KMS-11 (cell line): ENCODE measurements around the gene PDAP1.

Experiments used
- H2AFZ ChIP-seq: fragments of 200-600 bp; sonication (generic); 2 replicates; pipeline ENCODE4 v1.6.1; 2016; ENCODE audit warnings: antibody characterized with exemption, mixed run types, low read depth
- H3K27ac ChIP-seq: fragments of 200-600 bp; sonication (generic); 2 replicates; pipeline ENCODE4 v1.6.1; 2016; ENCODE audit warnings: mild to moderate bottlenecking, mixed run types
- H3K27me3 ChIP-seq: fragments of 200-600 bp; sonication (generic); 2 replicates; pipeline ENCODE4 v1.6.1; 2017; ENCODE audit warnings: mild to moderate bottlenecking, low read depth, mixed run types, moderate library complexity; ENCODE audit not compliant: insufficient read depth
- H3K36me3 ChIP-seq: fragments of 200-600 bp; sonication (generic); 2 replicates; pipeline ENCODE4 v1.6.1; 2017; ENCODE audit warnings: mild to moderate bottlenecking, mixed run types; ENCODE audit not compliant: insufficient read depth
- H3K4me1 ChIP-seq: fragments of 200-600 bp; sonication (generic); 2 replicates; pipeline ENCODE4 v1.6.1; 2016; ENCODE audit warnings: mild to moderate bottlenecking, low read depth, mixed run types; ENCODE audit not compliant: poor library complexity, severe bottlenecking
- H3K4me2 ChIP-seq: fragments of 200-600 bp; sonication (generic); 2 replicates; pipeline ENCODE4 v1.7.0; 2016; ENCODE audit warnings: mild to moderate bottlenecking, mixed run types
- H3K4me3 ChIP-seq: fragments of 200-600 bp; sonication (generic); IDR thresholded peaks from 2 replicates; pipeline ENCODE4 v1.6.1; 2017; ENCODE audit warnings: low read depth, low read length, mixed read lengths; ENCODE audit not compliant: insufficient read depth
- H3K79me2 ChIP-seq: fragments of 200-600 bp; sonication (generic); 2 replicates; pipeline ENCODE4 v1.6.1; 2016; ENCODE audit warnings: low read depth, mixed run types; ENCODE audit not compliant: insufficient read depth
- H3K9ac ChIP-seq: fragments of 200-600 bp; sonication (generic); 2 replicates; pipeline ENCODE4 v1.6.1; 2016; ENCODE audit warnings: mild to moderate bottlenecking, mixed run types
- H4K20me1 ChIP-seq: fragments of 200-600 bp; sonication (generic); 2 replicates; pipeline ENCODE4 v1.6.1; 2016; ENCODE audit warnings: mild to moderate bottlenecking, mixed run types; ENCODE audit not compliant: insufficient read depth
- TF ChIP-seq, protein P1 (sequence below): fragments of 200-600 bp; sonication (generic); conservative IDR thresholded peaks from 2 replicates; pipeline ENCODE4 v1.6.1; 2017; ENCODE audit warnings: low read depth, mild to moderate bottlenecking, antibody characterized with exemption, low read length, moderate library complexity, mixed read lengths

The PDAP1 gene

DNA sequence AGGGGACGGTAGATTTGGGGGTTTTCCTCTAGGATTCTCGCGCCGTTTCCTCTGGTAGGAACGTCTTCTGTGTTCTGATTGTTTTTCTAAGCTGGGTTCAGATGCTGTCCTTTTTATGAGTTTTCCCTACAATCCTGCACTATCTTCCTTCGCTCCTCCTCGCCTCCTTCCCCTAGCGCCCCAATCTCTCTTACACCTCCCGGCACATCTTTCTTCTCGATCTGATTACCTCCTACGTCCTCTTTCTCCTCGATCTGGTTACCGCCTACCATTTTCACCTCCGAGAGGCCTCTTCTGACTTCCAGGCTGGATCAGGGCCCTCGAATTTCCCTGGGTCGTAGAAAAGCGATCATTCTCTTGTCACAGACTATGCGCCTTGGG, 785 bp upstream of the PDAP1 start:
- peaks cover 28% of the 10 kb centered on the region for H3K4me1 ChIP-seq
- no peaks in the 10 kb centered on the region for H3K27me3 ChIP-seq
- no peak overlapping the region for H3K4me3 ChIP-seq
- H3K9ac ChIP-seq = peak overlapping the region; percentile 99
- H3K79me2 ChIP-seq = peaks cover 80% of the 10 kb centered on the region
- peaks cover 7% of the 10 kb centered on the region; the same call in 1 of the 2 replicates for H3K36me3 ChIP-seq
- peak overlapping the region; percentile 92 for H3K4me2 ChIP-seq
- peak overlapping the region; percentile 98 for H3K27ac ChIP-seq
- no peaks in the 10 kb centered on the region; the same call in 1 of the 2 replicates for H4K20me1 ChIP-seq
- TF ChIP-seq, protein P1, sequence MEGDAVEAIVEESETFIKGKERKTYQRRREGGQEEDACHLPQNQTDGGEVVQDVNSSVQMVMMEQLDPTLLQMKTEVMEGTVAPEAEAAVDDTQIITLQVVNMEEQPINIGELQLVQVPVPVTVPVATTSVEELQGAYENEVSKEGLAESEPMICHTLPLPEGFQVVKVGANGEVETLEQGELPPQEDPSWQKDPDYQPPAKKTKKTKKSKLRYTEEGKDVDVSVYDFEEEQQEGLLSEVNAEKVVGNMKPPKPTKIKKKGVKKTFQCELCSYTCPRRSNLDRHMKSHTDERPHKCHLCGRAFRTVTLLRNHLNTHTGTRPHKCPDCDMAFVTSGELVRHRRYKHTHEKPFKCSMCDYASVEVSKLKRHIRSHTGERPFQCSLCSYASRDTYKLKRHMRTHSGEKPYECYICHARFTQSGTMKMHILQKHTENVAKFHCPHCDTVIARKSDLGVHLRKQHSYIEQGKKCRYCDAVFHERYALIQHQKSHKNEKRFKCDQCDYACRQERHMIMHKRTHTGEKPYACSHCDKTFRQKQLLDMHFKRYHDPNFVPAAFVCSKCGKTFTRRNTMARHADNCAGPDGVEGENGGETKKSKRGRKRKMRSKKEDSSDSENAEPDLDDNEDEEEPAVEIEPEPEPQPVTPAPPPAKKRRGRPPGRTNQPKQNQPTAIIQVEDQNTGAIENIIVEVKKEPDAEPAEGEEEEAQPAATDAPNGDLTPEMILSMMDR = no peak
- peak overlapping the region; percentile 81 for H2AFZ ChIP-seq

DNA sequence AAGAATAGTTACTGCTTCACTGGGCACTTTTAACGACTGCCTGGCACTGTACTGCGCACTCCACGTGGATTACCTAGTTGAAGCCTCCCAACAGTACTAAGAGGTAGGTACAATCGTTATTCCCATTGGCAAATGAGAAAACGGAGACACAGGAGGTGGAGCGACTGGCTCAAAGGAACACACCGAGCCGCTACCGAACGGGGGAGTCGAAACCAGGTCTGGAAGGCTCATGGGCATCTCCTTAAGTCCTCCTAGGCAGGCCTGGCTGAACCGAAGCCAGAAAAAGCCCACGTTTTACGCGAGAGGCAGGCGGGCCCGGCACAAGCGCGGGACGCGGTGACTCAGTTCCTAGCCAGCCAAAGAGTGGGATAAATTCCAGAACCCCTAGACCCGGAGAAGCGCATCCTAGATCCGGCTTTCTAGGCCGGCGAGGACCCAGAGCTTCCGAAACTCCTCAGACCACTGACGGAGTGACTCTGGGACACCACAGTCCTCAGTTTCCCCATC, 472 bp downstream of the PDAP1 start:
- Histone ChIP-seq H3K4me2 (peak overlapping the region; percentile 92), H3K79me2 (peaks cover 87% of the 10 kb centered on the region), H3K27me3 (no peaks in the 10 kb centered on the region), H4K20me1 (no peaks in the 10 kb centered on the region; the same call in 1 of the 2 replicates), H3K36me3 (peaks cover 7% of the 10 kb centered on the region; the same call in 1 of the 2 replicates), H2AFZ (peak overlapping the region; percentile 81), H3K4me3 (peak overlapping the region; percentile 41), H3K4me1 (peaks cover 28% of the 10 kb centered on the region), H3K9ac (peak overlapping the region; percentile 99), H3K27ac (peak overlapping the region; percentile 98)
- TF ChIP-seq, protein P1 = no peak

DNA sequence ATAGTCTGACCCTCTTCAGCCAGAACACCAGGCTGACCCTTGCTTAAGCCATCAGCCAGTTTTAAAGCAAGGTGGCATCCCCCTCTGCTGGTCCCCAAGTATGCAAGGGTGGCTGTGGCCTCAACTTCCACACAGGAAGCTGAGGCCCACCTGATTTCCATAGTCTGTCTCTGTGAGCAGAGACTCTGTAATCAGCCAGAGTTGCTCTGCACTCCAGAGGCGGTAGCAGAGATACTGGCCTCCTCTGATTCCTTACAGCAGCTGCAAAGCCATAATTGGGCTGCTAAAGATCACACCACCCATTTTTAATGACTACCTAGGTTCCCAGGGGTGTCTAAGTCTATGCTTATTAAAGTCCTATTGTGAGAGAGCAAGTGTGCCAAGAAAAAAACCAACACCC, 1.8 kb downstream of the PDAP1 start:
- Histone ChIP-seq H3K4me2 (peak overlapping the region; percentile 92), H3K4me1 (peaks cover 28% of the 10 kb centered on the region), H3K27ac (0 out of 2 replicates have a peak overlapping the region, but pooled peaks have one; percentile 98), H3K36me3 (peaks cover 9% of the 10 kb centered on the region; the same call in 1 of the 2 replicates), H3K79me2 (peaks cover 78% of the 10 kb centered on the region), H4K20me1 (no peaks in the 10 kb centered on the region; the same call in 1 of the 2 replicates), H3K9ac (no peak overlapping the region), H3K4me3 (no peak overlapping the region), H3K27me3 (no peaks in the 10 kb centered on the region), H2AFZ (no peak overlapping the region)
- TF ChIP-seq, protein P1 = no peak

DNA sequence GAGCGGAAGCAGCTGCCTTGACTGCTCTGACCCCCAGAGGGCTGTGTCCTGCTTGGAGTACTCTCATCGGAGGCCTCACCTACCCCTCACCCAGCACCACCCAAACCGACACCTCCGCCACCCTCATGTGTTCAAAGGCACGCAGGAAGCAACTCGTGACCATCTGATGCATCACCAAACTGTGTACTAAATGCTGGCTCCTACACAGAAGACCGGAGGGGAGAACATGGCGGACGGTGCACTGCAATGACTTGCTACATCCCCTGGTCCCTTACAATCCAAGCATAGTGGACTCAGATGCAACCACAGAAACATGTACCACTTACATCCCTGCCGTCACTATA, 3.4 kb downstream of the PDAP1 start:
- H4K20me1 ChIP-seq = no peaks in the 10 kb centered on the region; the same call in 1 of the 2 replicates
- peaks cover 63% of the 10 kb centered on the region for H3K79me2 ChIP-seq
- no peak overlapping the region for H2AFZ ChIP-seq
- H3K36me3 ChIP-seq = peaks cover 8% of the 10 kb centered on the region; the same call in 1 of the 2 replicates
- no peaks in the 10 kb centered on the region for H3K27me3 ChIP-seq
- no peak overlapping the region for H3K4me3 ChIP-seq
- H3K4me1 ChIP-seq = peaks cover 17% of the 10 kb centered on the region
- TF ChIP-seq, protein P1 = no peak
- no peak overlapping the region for H3K9ac ChIP-seq
- H3K27ac ChIP-seq = no peak overlapping the region
- H3K4me2 ChIP-seq = no peak overlapping the region
